GM18868 (cell line): ENCODE data around the gene GPC5.

Experiments used
- ATAC-seq: cut with Tn5 transposase; IDR thresholded peaks from one replicate; pipeline ENCODE4 v1.9.1; 2021; ENCODE audit warnings: mild to moderate bottlenecking, moderate library complexity; ENCODE audit not compliant: unreplicated experiment

The GPC5 gene

DNA sequence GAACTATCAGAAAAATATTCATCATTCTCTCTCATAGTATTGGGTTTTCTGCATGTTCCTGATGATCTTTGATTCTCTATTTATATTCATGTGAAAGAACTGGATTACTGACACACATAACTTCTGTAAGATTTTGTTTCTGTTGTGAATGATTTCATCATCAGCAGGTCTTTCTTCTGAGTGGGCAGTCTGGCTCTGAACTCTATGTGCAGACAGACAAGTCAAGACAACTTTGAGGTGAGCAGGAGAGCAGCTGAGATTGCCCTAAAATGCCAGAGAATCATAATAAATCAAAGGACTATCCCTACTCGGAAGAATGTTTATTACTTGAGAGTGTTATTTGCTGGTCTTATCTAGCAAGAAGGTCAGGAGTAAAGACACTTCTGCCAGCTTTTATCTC is 1176.1 kb downstream of the GPC5 start:
- ATAC-seq = no peak

DNA sequence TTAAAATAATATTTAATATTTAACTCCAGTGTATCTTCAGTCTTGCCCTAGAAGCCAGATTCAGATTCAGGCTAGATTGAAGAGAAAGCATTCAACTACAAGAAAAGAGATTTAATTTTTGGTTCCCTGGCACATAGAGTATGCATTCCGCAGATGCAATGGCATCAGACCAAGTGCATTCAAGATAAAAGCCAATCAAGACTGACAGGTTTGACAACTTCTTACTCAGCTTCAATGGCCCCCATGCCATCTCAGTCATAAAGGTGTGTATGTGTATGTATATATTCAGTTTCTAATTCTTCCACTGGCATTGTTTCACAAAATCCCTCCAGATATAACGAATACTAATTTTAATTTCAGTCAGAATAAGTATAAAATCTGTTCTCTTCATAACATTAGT is 1177.4 kb downstream of the GPC5 start:
- ATAC-seq = no peak

DNA sequence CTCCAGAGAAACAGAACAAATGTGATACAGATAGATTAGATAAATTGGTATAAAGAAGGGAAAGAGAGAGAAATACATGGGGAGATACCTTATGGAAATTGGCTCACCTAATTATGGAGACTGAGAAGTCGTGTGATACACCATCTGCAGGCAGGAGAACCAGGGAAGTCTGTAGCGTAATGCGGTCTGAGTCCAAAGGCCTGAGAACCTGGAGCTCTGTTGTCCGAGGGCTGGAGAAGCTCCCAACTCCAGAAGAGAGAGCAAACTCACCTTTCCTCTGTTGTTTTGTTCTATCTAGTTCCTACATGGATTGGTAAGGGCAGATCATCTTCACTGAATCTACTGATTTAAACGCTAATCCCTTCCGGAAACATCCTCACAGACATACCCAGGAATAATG is 1179.9 kb downstream of the GPC5 start:
- ATAC-seq = no peak

DNA sequence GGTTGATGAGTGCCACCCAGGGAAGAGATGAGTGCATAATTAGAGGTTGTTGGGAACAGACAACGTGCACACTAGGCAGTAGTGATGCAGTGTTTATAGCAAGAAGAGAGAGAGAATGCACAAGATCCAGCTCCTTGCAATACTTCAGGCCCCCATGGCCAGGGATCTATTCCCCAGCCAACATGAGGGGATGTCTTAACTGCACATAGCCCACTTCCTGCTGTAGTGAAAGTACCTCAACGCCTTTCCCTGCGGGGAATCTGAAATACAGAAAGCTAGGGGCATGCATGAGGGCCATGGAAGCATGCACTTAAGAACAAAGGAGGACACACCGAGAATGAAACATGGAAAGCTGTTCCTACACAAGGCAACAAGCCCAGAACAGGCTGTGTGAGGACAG is 1191.5 kb downstream of the GPC5 start:
- ATAC-seq = no peak

DNA sequence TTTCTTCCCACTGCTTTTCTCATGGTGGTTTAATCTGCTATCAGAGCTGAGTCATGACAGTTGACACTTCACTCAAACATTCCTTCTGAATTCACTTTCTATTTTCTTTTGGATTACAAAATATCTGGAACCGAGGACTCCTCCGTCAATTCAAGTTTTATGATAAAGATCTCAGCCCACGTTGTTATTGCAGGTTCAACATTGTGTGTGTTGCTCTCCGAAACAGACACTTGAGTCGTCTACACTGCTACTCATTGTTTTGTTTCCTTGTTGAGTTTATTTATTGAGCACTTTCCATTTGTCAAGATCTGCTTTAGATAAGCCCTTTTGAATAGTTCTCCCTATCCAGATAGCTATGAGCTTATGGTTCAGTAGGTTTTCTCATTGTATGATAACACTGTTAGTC is 1192.1 kb downstream of the GPC5 start:
- ATAC-seq = no peak

DNA sequence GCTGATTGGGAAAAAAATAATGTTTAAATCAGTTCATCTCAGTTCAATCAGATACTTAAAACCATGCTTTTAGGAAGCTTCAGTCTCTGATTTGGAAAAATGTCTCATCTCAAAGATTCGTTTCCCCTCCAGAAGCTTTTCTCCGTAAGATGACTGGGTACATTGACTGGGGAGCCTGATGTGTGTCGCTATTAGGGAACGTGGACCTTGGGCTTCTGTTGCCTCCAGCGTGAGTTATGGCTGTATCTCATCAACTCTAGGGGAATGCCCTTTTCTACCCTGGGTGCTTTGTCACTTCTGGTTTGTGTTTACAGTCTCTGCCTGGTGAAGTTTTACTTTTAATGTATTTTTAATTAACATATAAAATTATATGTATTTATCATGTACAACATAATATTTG is 1192.7 kb downstream of the GPC5 start:
- no peak for ATAC-seq

DNA sequence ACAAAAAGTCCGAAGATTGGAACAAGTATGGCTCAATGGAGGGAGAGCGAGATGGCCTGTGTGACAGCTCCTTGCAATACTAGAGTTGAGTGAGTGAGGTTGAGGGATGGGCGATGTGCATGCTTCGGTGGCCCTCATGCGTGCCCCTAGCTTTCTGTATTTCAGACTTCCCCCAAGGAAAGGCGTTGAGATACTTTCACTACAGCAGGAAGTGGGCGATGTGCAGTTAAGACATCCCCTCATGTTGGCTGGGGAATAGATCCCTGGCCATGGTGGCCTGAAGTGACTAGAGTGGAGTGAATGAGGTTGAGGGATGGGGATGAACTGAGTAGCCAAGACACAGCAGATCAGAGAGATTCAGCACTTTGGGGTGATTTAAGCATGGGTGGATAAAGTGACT is 1194.3 kb downstream of the GPC5 start:
- no peak for ATAC-seq

DNA sequence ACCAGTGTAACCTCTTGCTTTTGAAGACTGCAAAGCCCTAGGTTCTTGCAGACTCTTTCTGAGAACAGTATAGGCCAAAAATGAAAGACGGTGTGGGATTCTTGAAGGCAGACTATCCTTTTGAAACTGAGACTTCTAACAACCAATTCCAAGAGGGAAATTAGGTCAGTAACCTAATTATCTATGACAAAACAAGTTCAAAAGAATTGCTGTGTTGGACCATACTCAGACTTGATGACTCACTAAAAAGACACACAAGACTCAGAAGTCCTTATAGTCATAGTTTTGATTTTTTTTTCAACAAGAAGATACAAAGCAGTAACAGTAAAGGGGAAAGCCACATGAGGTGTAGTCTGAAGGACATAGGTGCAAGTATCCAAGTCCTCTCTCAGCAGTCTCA is 1204.1 kb downstream of the GPC5 start:
- ATAC-seq = no peak

DNA sequence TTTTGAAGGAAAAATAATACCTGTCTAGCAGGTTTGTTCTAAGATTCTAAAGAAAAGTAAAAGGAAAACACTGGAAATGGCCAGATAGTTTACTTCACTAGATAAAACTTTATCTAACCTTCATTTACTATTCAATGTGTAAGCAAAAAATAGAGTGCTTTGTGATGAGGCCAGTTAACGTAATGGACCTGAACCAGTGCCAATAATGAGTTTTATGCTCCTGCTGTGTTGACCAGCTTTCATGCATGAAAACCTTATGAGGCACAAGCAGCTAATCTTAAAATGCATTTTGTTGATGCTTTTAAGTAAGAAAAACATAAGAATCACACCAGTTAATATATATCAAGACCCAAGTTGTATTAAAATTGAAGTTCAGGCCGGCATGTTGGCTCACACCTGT is 1211.0 kb downstream of the GPC5 start:
- ATAC-seq = no peak

DNA sequence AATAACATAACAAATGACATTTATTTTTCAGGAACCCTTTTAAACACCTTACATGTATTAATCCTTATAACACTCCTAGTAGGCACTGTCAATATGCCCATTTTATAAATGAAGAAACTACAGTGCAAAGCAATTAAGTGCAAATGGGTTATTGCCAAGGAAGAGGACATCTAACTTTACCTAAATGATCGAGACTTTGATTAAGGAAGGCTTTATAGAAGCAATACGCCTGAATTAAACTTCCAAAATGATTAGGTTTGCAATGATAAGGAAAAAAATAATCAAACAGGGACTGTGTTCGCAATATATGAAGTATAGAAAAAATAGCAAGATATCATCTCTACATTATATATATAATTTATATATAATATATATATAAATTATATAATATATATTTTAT is 1214.5 kb downstream of the GPC5 start:
- ATAC-seq = no peak

DNA sequence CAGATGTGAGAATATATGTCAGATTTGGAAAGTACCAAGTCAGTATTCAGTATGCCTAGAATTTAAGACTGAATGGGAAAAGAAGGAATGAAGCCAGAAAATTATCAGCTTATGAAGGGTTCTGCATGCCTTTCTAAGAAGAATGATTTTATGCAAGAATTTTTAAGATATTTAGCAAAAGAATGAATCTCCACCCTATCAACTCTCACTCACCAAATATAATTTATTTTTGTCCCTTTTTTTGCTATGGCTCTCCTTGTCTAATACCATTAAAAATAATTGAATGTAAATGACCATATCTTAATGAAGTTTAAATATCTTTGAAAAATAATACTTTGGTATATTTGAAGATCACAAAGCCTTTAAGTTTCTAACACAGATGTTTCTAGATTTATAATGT is 1215.5 kb downstream of the GPC5 start:
- no peak for ATAC-seq

DNA sequence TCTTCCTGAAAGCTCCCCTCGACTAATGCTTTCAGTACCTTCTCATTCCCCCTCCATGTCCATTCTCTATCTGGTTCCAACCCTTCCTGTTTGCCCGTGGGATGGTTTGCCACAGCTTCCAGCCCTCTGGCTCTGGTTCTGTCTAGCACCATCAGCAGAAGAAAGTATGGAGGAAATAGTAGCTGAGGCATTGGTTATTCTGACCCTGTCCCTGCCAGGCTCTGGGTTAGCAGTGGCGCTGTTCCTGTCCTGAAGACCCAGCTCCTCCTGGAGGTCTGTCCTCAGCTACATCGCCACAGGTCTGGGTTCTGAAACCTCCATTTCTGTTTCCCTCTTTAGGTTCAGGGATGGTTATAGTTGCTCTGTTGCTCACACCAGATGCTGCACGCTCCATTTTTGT is 1223.6 kb downstream of the GPC5 start:
- ATAC-seq = no peak

DNA sequence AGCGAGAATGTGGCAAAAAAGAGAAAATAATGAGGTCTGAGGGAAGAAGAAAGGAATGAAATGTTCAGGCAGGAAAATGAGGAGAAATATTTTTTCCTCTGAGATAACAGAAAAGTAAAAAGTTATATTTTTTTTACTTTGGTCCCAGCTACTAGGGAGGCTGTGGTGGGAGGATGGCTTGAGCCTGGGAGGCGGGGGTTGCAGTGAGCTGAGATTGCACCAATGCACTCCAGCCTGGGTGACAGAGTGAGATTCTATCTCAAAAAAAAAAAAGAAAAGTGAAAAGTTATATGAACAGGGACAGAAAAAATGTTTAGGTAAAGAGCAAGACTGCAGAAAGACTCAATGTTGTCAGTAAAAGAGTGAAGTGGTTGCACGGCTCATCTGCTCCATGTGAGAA is 1224.5 kb downstream of the GPC5 start:
- ATAC-seq = no peak

DNA sequence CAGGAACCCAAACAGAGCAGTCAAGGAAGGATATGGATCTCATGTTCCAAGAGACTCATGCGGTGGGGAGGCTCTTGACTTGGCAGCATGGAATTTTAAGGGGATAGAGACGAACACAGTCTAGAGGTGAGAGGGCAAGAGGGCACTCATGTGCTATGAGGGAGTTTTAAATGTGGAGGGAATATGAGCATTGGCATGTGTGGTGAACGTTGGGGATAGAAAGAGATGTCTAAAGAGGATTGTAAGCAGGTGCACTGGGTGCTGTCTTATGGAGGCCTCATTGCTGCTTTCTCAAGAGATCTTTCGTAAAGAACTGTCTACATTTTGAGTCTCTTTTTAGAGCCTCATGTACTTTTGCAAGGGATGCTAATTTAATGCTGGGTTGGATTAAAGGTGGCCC is 1227.9 kb downstream of the GPC5 start:
- ATAC-seq = no peak

DNA sequence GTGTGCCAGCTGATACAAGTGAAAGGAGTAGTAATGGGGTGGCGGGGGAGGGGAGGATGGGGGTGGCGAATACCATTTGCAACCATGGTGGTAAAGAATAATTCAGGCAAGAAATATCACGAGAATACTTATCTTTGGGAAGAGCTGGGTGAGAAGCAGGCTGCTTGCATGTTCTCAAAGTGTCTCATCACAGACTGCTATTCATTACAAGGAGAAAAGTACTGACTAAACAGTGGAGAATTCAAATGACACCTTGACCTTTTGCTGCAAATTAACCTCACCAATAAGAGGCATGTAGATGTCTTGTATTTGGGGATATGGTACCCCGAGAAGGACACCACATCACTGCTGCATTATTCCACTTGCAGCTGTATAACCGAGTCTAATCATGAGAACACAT is 1242.5 kb downstream of the GPC5 start:
- ATAC-seq = no peak

DNA sequence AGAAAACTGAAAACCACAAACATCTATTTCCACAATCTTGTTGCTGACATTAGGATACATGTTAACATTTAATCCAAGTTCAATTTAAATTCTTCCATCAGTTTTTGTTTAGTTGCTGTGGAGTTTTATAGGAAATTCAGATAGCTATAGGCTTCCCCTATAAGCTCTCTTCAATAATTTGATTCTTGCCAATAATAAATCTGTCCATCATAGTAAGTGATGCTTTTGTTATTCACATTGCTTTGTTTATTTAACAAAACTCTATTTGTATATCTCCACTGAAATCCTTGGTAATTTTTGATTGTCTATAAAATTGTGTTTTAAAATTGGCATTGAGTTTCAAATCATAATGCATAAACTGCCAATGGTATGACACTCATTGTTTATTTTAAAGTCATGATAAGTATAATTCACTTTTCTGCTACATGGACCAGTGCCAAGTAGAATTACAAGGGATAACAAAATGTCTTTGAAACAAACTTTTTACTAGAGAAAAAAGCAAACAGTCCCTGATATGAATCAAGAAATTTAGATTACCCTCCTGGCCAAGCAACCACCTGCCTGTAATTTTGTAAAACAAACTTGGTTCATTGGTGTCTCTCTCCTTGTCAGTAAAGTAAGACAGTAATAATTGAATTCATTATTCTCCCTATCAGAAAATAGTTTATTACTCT is 1250.9 kb downstream of the GPC5 start:
- no peak for ATAC-seq

DNA sequence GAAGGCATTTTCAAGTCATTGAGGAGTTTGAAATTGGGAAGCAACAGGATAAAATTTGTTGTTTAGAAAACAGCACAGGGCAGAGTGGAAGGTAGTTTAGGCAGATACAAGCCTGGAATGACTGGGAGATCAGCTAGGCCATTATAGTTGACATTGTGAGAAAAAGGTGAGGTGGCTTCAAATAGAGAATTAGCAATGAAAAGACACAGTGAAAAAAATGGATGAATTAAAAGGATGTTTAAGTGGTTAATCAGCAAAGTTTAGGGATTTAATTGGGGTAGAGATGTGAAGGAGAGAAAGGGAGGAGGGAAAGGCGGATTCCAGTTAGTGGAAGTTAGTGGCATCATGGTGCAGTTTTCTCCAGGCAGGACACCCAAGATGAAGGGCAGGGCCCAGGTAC is 1257.7 kb downstream of the GPC5 start:
- no peak for ATAC-seq

DNA sequence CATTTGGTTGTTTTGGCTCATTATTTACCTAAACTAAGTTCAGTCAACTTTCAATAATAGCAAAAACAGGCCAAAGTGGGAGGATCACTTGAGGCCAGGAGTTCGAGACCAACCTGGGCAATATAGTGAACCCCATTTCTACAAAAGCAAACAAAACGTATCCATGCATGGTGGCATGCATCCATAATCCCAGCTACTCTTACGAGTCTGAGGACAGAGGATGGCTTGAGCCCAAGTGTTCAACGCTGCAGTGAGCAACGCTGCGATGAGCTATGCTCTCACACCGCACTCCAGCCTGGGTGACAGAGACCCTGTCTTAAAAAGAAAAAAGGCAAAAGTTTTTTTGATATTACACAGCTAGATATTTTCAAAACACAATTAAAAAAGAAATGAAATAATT is 1258.2 kb downstream of the GPC5 start:
- no peak for ATAC-seq

DNA sequence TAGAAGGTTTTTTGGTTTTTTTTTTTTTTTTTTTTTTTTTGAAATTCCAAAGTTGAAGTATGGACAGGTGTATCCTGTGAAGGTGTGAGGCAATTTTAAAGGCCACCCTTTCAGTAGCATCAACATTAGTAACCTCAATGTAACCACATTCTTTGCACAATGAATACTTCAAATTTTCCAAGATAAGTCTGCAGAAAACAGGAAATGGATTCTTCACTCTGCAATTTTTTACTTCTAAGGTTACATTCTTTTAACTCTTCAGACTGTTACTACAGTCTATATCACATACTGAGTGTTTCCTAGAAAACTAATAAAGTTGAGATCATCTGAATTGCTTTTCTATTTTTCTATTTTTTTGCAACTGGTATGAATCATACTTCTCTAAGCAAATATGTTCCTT is 1259.1 kb downstream of the GPC5 start:
- ATAC-seq = no peak

DNA sequence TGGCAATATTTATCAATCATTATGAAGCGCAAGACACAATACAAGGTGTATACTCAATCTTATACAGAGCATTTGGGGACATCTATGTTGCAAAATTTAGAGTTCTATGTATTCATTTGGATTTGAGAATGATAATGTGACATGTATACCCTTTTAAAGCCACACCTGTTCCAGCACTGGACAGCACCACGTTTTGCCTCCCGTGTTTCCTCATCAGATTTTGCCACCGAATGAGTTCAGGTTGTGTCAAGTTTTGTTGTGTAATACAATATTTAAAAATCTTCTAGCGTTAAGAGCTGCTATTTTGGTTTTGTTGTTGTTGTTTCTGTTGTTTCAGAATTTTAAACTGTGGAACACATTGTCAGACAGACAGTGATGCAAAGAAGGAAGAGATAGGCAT is 1259.9 kb downstream of the GPC5 start:
- ATAC-seq = no peak

DNA sequence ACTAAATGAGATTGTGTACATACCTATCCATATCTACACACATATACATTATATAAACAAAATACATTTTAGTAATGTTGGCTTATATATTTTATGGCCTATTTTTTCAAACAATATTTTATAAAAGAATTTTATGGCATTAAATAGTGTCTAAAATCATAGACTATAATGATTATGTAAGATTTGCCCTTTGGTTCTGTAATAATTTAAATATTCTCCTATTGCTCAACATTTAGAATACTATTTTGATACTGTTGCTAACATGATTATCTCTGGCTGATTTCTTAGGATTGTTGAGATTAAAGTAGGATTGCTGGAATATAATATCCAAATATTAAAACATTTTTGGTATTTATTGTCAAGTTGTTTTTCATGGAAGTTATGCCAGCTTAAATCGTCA is 1263.0 kb downstream of the GPC5 start:
- ATAC-seq = no peak

DNA sequence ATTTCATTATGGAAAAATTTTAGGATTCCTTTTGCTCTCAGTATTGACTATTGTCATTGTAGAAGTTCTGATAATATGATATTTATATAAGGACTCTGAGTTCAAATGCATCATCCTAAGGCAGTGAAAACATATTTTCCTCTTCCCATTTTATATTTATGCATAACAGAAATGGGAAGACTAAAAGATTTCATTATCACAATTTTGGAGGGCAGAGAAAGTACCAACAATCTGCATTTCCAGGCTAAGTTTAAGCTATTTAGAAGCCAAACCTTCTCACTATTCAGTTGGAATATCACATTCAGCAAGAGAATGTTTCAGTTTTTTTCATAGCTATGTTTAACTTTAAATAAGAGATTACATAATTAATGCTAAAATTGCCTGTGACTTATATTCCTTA is 1269.7 kb downstream of the GPC5 start:
- ATAC-seq = no peak

DNA sequence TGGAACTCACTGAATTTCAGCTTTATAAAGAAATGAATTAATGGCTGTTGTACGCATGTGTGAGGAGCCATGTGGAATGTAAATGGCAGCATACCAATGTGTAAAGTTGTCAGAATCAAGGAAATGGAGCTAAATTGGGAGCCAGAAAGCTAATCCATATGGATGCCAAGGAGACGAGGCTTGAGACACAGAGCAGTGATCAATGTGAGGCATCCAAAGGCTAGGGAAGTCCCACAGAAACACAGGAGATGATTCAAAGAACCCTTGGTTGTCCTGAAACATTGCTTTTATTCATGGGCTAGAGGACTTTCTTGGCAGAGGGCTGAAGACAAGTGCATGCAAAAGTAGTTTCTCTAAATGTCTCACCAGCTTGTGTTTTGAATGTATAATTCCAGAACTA is 1271.7 kb downstream of the GPC5 start:
- no peak for ATAC-seq

DNA sequence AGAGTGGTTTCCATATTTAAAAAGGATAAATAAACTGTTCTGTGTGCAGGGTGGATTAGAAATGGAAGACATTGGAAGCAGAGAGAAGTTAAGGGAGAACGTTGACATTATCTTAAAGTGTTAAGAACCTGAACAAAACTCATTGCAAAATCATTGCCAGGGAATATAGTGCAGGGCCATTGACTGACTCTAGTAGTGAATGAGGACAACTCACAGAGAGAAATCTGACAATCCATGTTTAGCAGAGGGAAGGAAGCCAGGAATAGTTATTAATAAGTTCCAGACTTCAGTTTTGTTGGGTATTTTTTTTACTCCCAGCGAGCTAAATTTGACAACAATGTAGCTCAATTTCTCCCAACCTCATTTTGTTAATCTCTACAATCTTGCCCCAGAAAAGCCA is 1273.4 kb downstream of the GPC5 start:
- ATAC-seq = no peak
